Suprapubic skin (tissue), 4 donors: ENCODE measurements around the gene SEMA3A.

Source experiments
- EP300 ChIP-seq: sonication (generic); formaldehyde crosslinking; IDR thresholded peaks from one replicate; pipeline ENCODE4 v1.6.1; 2017; ENCODE audit warnings: antibody characterized with exemption
- POLR2AphosphoS5 ChIP-seq, 3 donors: sonication (generic); formaldehyde crosslinking; IDR thresholded peaks; one replicate each; pipeline ENCODE4 v1.6.1; 2017; ENCODE audit warnings: antibody characterized with exemption in 3 of 3
- TF ChIP-seq, protein P1 (sequence below), 2 donors: fragments of 200-600 bp in 1 of 2; fragments of 450-650 bp in 1 of 2; sonication (generic) in 1 of 2; IDR thresholded peaks; one replicate each; pipeline ENCODE4 v1.5.1; 2016 to 2019; ENCODE audit warnings: antibody characterized with exemption in 2 of 2, mild to moderate bottlenecking in 1 of 2, moderate library complexity in 1 of 2

DNA sequence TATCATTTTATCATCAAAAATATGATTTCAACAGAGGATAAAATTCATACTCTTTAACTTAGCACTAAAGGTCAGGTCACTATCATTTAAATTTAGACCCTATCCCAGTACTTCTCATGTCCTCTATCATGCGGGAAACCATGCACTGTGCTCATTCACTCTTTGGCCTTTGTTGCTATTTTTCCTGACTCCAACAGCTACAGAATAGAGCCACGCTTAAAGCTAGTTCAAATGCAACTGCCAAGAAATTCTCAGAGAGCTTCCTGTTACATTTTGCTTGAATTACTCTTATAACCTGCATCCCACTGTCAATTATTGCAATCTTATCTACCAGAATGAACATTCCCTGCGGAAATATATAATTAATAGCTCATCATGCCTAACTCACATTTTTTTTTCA is 58.3 kb downstream of the SEMA3A start:
- TF ChIP-seq, protein P1, sequence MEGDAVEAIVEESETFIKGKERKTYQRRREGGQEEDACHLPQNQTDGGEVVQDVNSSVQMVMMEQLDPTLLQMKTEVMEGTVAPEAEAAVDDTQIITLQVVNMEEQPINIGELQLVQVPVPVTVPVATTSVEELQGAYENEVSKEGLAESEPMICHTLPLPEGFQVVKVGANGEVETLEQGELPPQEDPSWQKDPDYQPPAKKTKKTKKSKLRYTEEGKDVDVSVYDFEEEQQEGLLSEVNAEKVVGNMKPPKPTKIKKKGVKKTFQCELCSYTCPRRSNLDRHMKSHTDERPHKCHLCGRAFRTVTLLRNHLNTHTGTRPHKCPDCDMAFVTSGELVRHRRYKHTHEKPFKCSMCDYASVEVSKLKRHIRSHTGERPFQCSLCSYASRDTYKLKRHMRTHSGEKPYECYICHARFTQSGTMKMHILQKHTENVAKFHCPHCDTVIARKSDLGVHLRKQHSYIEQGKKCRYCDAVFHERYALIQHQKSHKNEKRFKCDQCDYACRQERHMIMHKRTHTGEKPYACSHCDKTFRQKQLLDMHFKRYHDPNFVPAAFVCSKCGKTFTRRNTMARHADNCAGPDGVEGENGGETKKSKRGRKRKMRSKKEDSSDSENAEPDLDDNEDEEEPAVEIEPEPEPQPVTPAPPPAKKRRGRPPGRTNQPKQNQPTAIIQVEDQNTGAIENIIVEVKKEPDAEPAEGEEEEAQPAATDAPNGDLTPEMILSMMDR (IDR thresholded peaks at IDR 0.05) = no peak
- TF ChIP-seq EP300 (no peak), POLR2AphosphoS5 (IDR thresholded peaks at IDR 0.05) (no peak)
